Endothelial cell of umbilical vein (primary cell): ENCODE data around the gene RRP8. TPM values are rescaled to one million over a fixed set of nuclear protein-coding genes. Genes with fewer than 3 reads are reported as not detected.

ENCODE experiments used
- BruUV-seq: library from RNA; stranded (reverse); fragments of 400-500 nt; replicated peaks from 2 replicates; lab custom pipeline; 2021; lab: Mats Ljungman, UMichigan
- CTCF ChIA-PET: fragments of 300-600, 350-600 bp; sonication (Branson Sonifier 250); formaldehyde crosslinking; loops from one replicate; lab custom pipeline; 2021; ENCODE audit warnings: antibody characterized with exemption, inconsistent platforms; lab: Charles Lee
- POLR2A ChIA-PET: fragments of 300-600, 350-600 bp; sonication (Branson Sonifier 250); formaldehyde crosslinking; loops from one replicate; lab custom pipeline; 2021; ENCODE audit warnings: antibody characterized with exemption, inconsistent platforms; lab: Charles Lee
- DNase-seq: peaks from one replicate; pipeline ENCODE4 v3.0.0-alpha.2; 2011; ENCODE audit warnings: low read depth, low spot score
- FAIRE-seq: peaks from 2 replicates; lab custom pipeline; 2011; peaks lifted over from hg19 to GRCh38; lab: Jason Lieb, UNC
- H2AFZ ChIP-seq: 2 replicates; pipeline ENCODE4 v1.6.0; 2012; ENCODE audit warnings: low read depth, low read length, control low read depth, inconsistent platforms
- H3K27ac ChIP-seq: 2 replicates; pipeline ENCODE4 v1.5.1; 2011; ENCODE audit warnings: low read depth, mild to moderate bottlenecking, control low read depth, low read length, moderate library complexity; ENCODE audit not compliant: insufficient read depth
- H3K27me3 ChIP-seq, 2 experiments: 2 replicates each; pipeline versions ENCODE4 v1.6.0 to v1.6.1; 2011; ENCODE audit warnings: low read length in 2 of 2, mixed read lengths in 1 of 2; ENCODE audit not compliant: control insufficient read depth in 2 of 2, insufficient read depth in 2 of 2
- H3K36me3 ChIP-seq, 2 experiments: 2 replicates in 1 of 2; 3 replicates in 1 of 2; pipeline ENCODE4 v1.5.1; 2011; ENCODE audit warnings: low read length in 2 of 2, mild to moderate bottlenecking in 1 of 2, moderate library complexity in 1 of 2; ENCODE audit not compliant: control insufficient read depth in 2 of 2, insufficient read depth in 2 of 2; ENCODE audit errors: extremely low read depth in 1 of 2
- H3K4me1 ChIP-seq: 3 replicates; pipeline ENCODE4 v1.5.1; 2011; ENCODE audit warnings: mild to moderate bottlenecking, low read length; ENCODE audit not compliant: control insufficient read depth, insufficient read depth; ENCODE audit errors: extremely low read depth
- H3K4me2 ChIP-seq: 2 replicates; pipeline ENCODE4 v1.6.1; 2011; ENCODE audit warnings: low read length, control low read depth, mixed read lengths; ENCODE audit not compliant: insufficient read depth
- H3K4me3 ChIP-seq, 3 experiments: fragments of 200-600 bp in 1 of 3; sonication (generic), shearing (Covaris generic) in 1 of 3; replicated peaks in 1 of 3; 2 replicates each; pipeline ENCODE4 v1.5.1; 2011 to 2016; ENCODE audit warnings: control low read depth in 3 of 3, low read length in 3 of 3, mild to moderate bottlenecking in 2 of 3, inconsistent platforms in 1 of 3, low read depth in 1 of 3, moderate library complexity in 1 of 3; ENCODE audit not compliant: insufficient read depth in 1 of 3
- H3K79me2 ChIP-seq: 2 replicates; pipeline ENCODE4 v1.6.0; 2012; ENCODE audit warnings: low read length, inconsistent platforms; ENCODE audit not compliant: control insufficient read depth, insufficient read depth
- H3K9ac ChIP-seq: replicated peaks from 2 replicates; pipeline ENCODE3; 2011; ENCODE audit warnings: low read length, control low read depth; ENCODE audit not compliant: insufficient read depth; ENCODE audit errors: extremely low read depth
- H3K9me1 ChIP-seq: replicated peaks from 3 replicates; pipeline ENCODE4 v1.6.0; 2011; ENCODE audit warnings: mild to moderate bottlenecking, low read length; ENCODE audit not compliant: control insufficient read depth, insufficient read depth; ENCODE audit errors: extremely low read depth
- H3K9me3 ChIP-seq: replicated peaks from 2 replicates; pipeline ENCODE4 v1.5.1; 2012; ENCODE audit warnings: low read length, inconsistent platforms; ENCODE audit not compliant: control insufficient read depth, insufficient read depth
- H4K20me1 ChIP-seq: replicated peaks from 2 replicates; pipeline ENCODE3; 2011; ENCODE audit warnings: mild to moderate bottlenecking, low read length; ENCODE audit not compliant: control insufficient read depth, insufficient read depth; ENCODE audit errors: extremely low read depth
- CTCF ChIP-seq, 2 donors: IDR thresholded peaks; 1 replicate in 1 of 2; 2 replicates in 1 of 2; pipeline ENCODE4 v1.5.1; 2011; ENCODE audit warnings: low read length in 2 of 2, mild to moderate bottlenecking in 2 of 2, moderate library complexity in 2 of 2, control low read depth in 1 of 2, inconsistent platforms in 1 of 2, low read depth in 1 of 2; ENCODE audit not compliant: insufficient read depth in 1 of 2; ENCODE audit errors: extremely low read depth in 1 of 2
- EZH2 ChIP-seq: IDR thresholded peaks from 2 replicates; pipeline ENCODE4 v1.6.1; 2012; ENCODE audit warnings: borderline replicate concordance, low read depth, mild to moderate bottlenecking, moderate library complexity, low read length, inconsistent platforms; ENCODE audit not compliant: severe bottlenecking
- FOS ChIP-seq: IDR thresholded peaks from 2 replicates; pipeline ENCODE4 v1.6.1; 2011; ENCODE audit warnings: mild to moderate bottlenecking, low read length, moderate library complexity, borderline replicate concordance; ENCODE audit not compliant: insufficient read depth
- GATA2 ChIP-seq: IDR thresholded peaks from 2 replicates; pipeline ENCODE4 v1.7.0; 2011; ENCODE audit warnings: low read depth, mild to moderate bottlenecking, moderate library complexity, mixed read lengths, low read length; ENCODE audit not compliant: insufficient read length, insufficient read depth
- JUN ChIP-seq: IDR thresholded peaks from 2 replicates; pipeline ENCODE4 v1.6.1; 2011; ENCODE audit warnings: borderline replicate concordance, low read depth; ENCODE audit not compliant: insufficient read length, insufficient read depth
- MAX ChIP-seq: IDR thresholded peaks from 2 replicates; pipeline ENCODE4 v1.6.1; 2011; ENCODE audit not compliant: insufficient read depth, insufficient read length
- MYC ChIP-seq: IDR thresholded peaks from one replicate; pipeline ENCODE4 v1.6.1; 2011; ENCODE audit warnings: mild to moderate bottlenecking, low read depth, low read length
- POLR2A ChIP-seq: IDR thresholded peaks from 2 replicates; pipeline ENCODE4 v1.6.1; 2012; ENCODE audit warnings: low read depth, mild to moderate bottlenecking, control low read depth, low read length
- POLR2AphosphoS5 ChIP-seq: IDR thresholded peaks from 2 replicates; pipeline ENCODE4 v1.6.1; 2012; ENCODE audit warnings: low read depth, mild to moderate bottlenecking, control low read depth, low read length, moderate library complexity; ENCODE audit not compliant: insufficient read depth
- dilution Hi-C: fragments of 300-500 bp; cut with MboI; formaldehyde crosslinking; loops from one replicate; pipeline ENCODE4 v1.15.0; 2019; ENCODE audit warnings: low sequenced_read_pairs; ENCODE audit not compliant: extremely low pct_ligation_motif_present
- intact Hi-C: fragments of 100-400 bp; cut with micrococcal nuclease; formaldehyde crosslinking; loops from one replicate; pipeline ENCODE4 v1.10.0; 2022
- polyA plus RNA-seq, 4 experiments: library from polyadenylated mRNA; depleted of rRNA in 3 of 4; stranded (reverse) in 3 of 4; unstranded in 1 of 4; fragments of >200 nt; gene quantifications; 2 replicates each; pipeline versions ENCODE4 v1.2.1 to v1.2.3, GENCODE V29; 2011 to 2012; ENCODE audit warnings: missing spikeins in 1 of 4
- total RNA-seq: library from RNA; stranded (reverse); gene quantifications from 2 replicates; pipeline ENCODE4 v1.2.3, GENCODE V29; 2021

Gene RRP8
- total and polyA plus RNA-seq, 2 donors (not counting 3 experiments of a cell fraction or from before 2014, with no cell fraction given), result 6.4 to 19.4 TPM

- Histone ChIP-seq H3K36me3 (no peaks in the 10 kb centered on the region), H3K27ac (no peak overlapping the region), H3K4me1 (no peaks in the 10 kb centered on the region), H4K20me1 (no peaks in the 10 kb centered on the region), H2AFZ (no peak overlapping the region), H3K9me1 (no peaks in the 10 kb centered on the region), H3K9ac (no peak overlapping the region), H3K9me3 (no peaks in the 10 kb centered on the region), H3K79me2 (no peaks in the 10 kb centered on the region), H3K27me3 (no peaks in the 10 kb centered on the region), H3K4me2 (no peak overlapping the region), H3K4me3 (no peak overlapping the region)
- CTCF ChIA-PET, result interaction anchor here (3.1 kb wide), 1 partner anchor 28 kb away, joined by 17 read pairs; no protein-coding TSS in a partner anchor
- intact Hi-C loops, result no loop called here
- BruUV-seq, result no TSS peak
- dilution Hi-C loops, result no loop called here
- DNase-seq (no peak), FAIRE-seq (no peak)
- POLR2A ChIA-PET, result no interaction called here
- TF ChIP-seq MAX (no peak), CTCF (IDR thresholded peaks at IDR 0.05; ENCODE audit: extremely low read depth in 1 of 2, insufficient read depth in 1 of 2, low read depth in 1 of 2, low read length in 2 of 2) (no peak), POLR2AphosphoS5 (no peak), FOS (no peak), GATA2 (no peak), EZH2 (no peak), MYC (no peak), POLR2A (no peak), JUN (no peak)
These were observed 44.0 kb downstream of the RRP8 start for GRCh38 chr11:6559369-6559768.
